ENCODE measurements around the gene ATE1. TPM values are rescaled to one million over a fixed set of nuclear protein-coding genes. Genes with fewer than 3 reads are reported as not detected.
A peak's percentile ranks its signal among the peaks of the same experiment; 100 is the strongest.

ATE1 gene
- total RNA-seq, 3 donors from 2014 or later, result 42.9 to 58.9 (median 52.2) TPM

GRCh38 chr10:121911421-121911697, 16.5 kb downstream of the ATE1 start:
- TF ChIP-seq, protein P1, sequence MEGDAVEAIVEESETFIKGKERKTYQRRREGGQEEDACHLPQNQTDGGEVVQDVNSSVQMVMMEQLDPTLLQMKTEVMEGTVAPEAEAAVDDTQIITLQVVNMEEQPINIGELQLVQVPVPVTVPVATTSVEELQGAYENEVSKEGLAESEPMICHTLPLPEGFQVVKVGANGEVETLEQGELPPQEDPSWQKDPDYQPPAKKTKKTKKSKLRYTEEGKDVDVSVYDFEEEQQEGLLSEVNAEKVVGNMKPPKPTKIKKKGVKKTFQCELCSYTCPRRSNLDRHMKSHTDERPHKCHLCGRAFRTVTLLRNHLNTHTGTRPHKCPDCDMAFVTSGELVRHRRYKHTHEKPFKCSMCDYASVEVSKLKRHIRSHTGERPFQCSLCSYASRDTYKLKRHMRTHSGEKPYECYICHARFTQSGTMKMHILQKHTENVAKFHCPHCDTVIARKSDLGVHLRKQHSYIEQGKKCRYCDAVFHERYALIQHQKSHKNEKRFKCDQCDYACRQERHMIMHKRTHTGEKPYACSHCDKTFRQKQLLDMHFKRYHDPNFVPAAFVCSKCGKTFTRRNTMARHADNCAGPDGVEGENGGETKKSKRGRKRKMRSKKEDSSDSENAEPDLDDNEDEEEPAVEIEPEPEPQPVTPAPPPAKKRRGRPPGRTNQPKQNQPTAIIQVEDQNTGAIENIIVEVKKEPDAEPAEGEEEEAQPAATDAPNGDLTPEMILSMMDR (IDR thresholded peaks at IDR 0.05), result no peak
- no peaks in the 10 kb centered on the region for H3K9me3 ChIP-seq
- H3K36me3 ChIP-seq (ENCODE audit: low read depth), result no peaks in the 10 kb centered on the region
- H3K4me1 ChIP-seq (ENCODE audit: low read depth), result no peaks in the 10 kb centered on the region
- H3K4me3 ChIP-seq, result no peak overlapping the region
- no peak for DNase-seq
- intact Hi-C loops (cut with DNase I, micrococcal nuclease), result no loop called here
- no peak for ATAC-seq

- intact Hi-C loops (cut with DNase I, micrococcal nuclease), result no loop called here
- H3K36me3 ChIP-seq (ENCODE audit: low read depth), result no peaks in the 10 kb centered on the region
- no peak for ATAC-seq
Observed at GRCh38 chr10:121910673-121911420, 17.0 kb downstream of the ATE1 start.

GRCh38 chr10:121904888-121905287, 22.9 kb downstream of the ATE1 start:
- Histone ChIP-seq H3K9me3 (no peaks in the 10 kb centered on the region), H3K36me3 (ENCODE audit: low read depth) (no peaks in the 10 kb centered on the region), H3K4me3 (no peak overlapping the region), H3K4me1 (ENCODE audit: low read depth) (no peaks in the 10 kb centered on the region)
- DNase-seq, result no peak
- no peak for ATAC-seq
- intact Hi-C loops (cut with DNase I, micrococcal nuclease), result no loop called here
- TF ChIP-seq, protein P1 (IDR thresholded peaks at IDR 0.05), result no peak

More at GRCh38 chr10:121910673-121911420, 17.0 kb downstream of the ATE1 start:
- Histone ChIP-seq H3K9me3 (no peaks in the 10 kb centered on the region), H3K4me3 (no peak overlapping the region), H3K4me1 (ENCODE audit: low read depth) (no peaks in the 10 kb centered on the region)
- TF ChIP-seq, protein P1 (IDR thresholded peaks at IDR 0.05), result no peak
- no peak for DNase-seq

- intact Hi-C loops (cut with DNase I, micrococcal nuclease), result no loop called here
- TF ChIP-seq, protein P1 (IDR thresholded peaks at IDR 0.05), result peak; percentile 53
- peak; percentile 84 for ATAC-seq
- Histone ChIP-seq H3K4me3 (no peak overlapping the region), H3K9me3 (no peaks in the 10 kb centered on the region), H3K4me1 (ENCODE audit: low read depth) (no peaks in the 10 kb centered on the region), H3K36me3 (ENCODE audit: low read depth) (no peaks in the 10 kb centered on the region)
- peak in 1 of 3 donors; percentile 61 for DNase-seq
Observed at GRCh38 chr10:121900443-121901174, 27.2 kb downstream of the ATE1 start.

DNA sequence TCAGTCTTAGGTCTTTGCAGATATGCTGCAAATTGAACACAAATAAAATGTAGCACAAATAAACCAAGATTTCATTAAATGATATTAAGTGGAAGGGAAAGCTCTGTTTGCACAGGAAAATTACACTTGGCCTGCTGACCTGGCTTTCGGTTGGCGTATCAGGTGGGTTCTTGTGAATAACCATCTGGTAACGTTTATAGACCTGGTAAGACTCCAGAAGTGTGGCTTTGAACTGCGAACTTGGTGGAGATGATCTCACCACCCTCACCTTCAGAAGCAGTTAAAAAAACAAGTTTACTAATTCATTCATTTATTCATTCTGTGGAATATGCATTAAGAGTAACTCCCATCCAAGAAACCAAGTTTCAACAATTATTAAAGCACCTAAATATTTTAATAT, 28.1 kb downstream of the ATE1 start:
- intact Hi-C loops (cut with DNase I, micrococcal nuclease), result no loop called here
- TF ChIP-seq, protein P1 (IDR thresholded peaks at IDR 0.05), result no peak
- H3K36me3 ChIP-seq (ENCODE audit: low read depth), result no peaks in the 10 kb centered on the region

More for the DNA sequence above, 28.1 kb downstream of the ATE1 start:
- H3K4me3 ChIP-seq, result no peak overlapping the region
- no peaks in the 10 kb centered on the region for H3K9me3 ChIP-seq
- ATAC-seq, result no peak
- no peak for DNase-seq
- H3K4me1 ChIP-seq (ENCODE audit: low read depth), result no peaks in the 10 kb centered on the region
